ENCODE data around the gene RSPH10B2.

DNA sequence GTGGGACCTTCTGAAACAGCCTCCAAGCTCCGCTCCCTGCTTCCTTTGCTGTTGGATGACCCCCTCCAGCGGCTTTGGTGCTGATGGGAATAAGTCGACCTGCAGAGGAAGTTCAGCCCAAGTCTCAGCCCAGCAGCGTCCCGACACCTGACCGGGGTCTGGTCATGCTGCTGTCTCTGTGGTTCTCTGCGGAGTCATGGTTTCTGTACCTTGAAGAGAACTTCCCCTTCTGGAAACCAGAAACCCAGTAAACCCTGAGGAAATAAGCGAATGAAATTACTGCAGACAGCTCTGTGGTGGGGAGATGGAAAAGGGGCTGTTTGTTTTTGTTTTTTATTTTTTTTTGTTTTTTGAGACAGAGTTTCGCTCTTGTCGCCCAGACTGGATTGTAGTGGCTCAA, 28.9 kb upstream of the RSPH10B2 start:
- TF ChIP-seq, protein P1, sequence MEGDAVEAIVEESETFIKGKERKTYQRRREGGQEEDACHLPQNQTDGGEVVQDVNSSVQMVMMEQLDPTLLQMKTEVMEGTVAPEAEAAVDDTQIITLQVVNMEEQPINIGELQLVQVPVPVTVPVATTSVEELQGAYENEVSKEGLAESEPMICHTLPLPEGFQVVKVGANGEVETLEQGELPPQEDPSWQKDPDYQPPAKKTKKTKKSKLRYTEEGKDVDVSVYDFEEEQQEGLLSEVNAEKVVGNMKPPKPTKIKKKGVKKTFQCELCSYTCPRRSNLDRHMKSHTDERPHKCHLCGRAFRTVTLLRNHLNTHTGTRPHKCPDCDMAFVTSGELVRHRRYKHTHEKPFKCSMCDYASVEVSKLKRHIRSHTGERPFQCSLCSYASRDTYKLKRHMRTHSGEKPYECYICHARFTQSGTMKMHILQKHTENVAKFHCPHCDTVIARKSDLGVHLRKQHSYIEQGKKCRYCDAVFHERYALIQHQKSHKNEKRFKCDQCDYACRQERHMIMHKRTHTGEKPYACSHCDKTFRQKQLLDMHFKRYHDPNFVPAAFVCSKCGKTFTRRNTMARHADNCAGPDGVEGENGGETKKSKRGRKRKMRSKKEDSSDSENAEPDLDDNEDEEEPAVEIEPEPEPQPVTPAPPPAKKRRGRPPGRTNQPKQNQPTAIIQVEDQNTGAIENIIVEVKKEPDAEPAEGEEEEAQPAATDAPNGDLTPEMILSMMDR (conservative IDR thresholded peaks at IDR 0.05; ENCODE audit: low read depth in 2 of 2), result no peak
- TF ChIP-seq CREB1 (CRISPR knock-in tag; IDR thresholded peaks at IDR 0.05; ENCODE audit: low read depth) (no peak), EZH2 (IDR thresholded peaks at IDR 0.05; ENCODE audit: low read depth, unreplicated experiment) (no peak), NANOG (IDR thresholded peaks at IDR 0.05; ENCODE audit: borderline replicate concordance) (no peak), POLR2AphosphoS5 (IDR thresholded peaks at IDR 0.05; ENCODE audit: low read depth) (no peak), EZH2phosphoT487 (IDR thresholded peaks at IDR 0.05; ENCODE audit: unreplicated experiment) (no peak), JUNB (IDR thresholded peaks at IDR 0.05; ENCODE audit: unreplicated experiment) (no peak), ZNF331 (CRISPR knock-in tag; IDR thresholded peaks at IDR 0.05; ENCODE audit: low read depth) (no peak), ZNF114 (CRISPR knock-in tag; IDR thresholded peaks at IDR 0.05) (no peak), STAT1 (IDR thresholded peaks at IDR 0.05; ENCODE audit: unreplicated experiment) (no peak)
- TF ChIP-seq, protein P2, sequence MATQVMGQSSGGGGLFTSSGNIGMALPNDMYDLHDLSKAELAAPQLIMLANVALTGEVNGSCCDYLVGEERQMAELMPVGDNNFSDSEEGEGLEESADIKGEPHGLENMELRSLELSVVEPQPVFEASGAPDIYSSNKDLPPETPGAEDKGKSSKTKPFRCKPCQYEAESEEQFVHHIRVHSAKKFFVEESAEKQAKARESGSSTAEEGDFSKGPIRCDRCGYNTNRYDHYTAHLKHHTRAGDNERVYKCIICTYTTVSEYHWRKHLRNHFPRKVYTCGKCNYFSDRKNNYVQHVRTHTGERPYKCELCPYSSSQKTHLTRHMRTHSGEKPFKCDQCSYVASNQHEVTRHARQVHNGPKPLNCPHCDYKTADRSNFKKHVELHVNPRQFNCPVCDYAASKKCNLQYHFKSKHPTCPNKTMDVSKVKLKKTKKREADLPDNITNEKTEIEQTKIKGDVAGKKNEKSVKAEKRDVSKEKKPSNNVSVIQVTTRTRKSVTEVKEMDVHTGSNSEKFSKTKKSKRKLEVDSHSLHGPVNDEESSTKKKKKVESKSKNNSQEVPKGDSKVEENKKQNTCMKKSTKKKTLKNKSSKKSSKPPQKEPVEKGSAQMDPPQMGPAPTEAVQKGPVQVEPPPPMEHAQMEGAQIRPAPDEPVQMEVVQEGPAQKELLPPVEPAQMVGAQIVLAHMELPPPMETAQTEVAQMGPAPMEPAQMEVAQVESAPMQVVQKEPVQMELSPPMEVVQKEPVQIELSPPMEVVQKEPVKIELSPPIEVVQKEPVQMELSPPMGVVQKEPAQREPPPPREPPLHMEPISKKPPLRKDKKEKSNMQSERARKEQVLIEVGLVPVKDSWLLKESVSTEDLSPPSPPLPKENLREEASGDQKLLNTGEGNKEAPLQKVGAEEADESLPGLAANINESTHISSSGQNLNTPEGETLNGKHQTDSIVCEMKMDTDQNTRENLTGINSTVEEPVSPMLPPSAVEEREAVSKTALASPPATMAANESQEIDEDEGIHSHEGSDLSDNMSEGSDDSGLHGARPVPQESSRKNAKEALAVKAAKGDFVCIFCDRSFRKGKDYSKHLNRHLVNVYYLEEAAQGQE (IDR thresholded peaks at IDR 0.05; ENCODE audit: unreplicated experiment), result no peak
- TF ChIP-seq, protein P3, sequence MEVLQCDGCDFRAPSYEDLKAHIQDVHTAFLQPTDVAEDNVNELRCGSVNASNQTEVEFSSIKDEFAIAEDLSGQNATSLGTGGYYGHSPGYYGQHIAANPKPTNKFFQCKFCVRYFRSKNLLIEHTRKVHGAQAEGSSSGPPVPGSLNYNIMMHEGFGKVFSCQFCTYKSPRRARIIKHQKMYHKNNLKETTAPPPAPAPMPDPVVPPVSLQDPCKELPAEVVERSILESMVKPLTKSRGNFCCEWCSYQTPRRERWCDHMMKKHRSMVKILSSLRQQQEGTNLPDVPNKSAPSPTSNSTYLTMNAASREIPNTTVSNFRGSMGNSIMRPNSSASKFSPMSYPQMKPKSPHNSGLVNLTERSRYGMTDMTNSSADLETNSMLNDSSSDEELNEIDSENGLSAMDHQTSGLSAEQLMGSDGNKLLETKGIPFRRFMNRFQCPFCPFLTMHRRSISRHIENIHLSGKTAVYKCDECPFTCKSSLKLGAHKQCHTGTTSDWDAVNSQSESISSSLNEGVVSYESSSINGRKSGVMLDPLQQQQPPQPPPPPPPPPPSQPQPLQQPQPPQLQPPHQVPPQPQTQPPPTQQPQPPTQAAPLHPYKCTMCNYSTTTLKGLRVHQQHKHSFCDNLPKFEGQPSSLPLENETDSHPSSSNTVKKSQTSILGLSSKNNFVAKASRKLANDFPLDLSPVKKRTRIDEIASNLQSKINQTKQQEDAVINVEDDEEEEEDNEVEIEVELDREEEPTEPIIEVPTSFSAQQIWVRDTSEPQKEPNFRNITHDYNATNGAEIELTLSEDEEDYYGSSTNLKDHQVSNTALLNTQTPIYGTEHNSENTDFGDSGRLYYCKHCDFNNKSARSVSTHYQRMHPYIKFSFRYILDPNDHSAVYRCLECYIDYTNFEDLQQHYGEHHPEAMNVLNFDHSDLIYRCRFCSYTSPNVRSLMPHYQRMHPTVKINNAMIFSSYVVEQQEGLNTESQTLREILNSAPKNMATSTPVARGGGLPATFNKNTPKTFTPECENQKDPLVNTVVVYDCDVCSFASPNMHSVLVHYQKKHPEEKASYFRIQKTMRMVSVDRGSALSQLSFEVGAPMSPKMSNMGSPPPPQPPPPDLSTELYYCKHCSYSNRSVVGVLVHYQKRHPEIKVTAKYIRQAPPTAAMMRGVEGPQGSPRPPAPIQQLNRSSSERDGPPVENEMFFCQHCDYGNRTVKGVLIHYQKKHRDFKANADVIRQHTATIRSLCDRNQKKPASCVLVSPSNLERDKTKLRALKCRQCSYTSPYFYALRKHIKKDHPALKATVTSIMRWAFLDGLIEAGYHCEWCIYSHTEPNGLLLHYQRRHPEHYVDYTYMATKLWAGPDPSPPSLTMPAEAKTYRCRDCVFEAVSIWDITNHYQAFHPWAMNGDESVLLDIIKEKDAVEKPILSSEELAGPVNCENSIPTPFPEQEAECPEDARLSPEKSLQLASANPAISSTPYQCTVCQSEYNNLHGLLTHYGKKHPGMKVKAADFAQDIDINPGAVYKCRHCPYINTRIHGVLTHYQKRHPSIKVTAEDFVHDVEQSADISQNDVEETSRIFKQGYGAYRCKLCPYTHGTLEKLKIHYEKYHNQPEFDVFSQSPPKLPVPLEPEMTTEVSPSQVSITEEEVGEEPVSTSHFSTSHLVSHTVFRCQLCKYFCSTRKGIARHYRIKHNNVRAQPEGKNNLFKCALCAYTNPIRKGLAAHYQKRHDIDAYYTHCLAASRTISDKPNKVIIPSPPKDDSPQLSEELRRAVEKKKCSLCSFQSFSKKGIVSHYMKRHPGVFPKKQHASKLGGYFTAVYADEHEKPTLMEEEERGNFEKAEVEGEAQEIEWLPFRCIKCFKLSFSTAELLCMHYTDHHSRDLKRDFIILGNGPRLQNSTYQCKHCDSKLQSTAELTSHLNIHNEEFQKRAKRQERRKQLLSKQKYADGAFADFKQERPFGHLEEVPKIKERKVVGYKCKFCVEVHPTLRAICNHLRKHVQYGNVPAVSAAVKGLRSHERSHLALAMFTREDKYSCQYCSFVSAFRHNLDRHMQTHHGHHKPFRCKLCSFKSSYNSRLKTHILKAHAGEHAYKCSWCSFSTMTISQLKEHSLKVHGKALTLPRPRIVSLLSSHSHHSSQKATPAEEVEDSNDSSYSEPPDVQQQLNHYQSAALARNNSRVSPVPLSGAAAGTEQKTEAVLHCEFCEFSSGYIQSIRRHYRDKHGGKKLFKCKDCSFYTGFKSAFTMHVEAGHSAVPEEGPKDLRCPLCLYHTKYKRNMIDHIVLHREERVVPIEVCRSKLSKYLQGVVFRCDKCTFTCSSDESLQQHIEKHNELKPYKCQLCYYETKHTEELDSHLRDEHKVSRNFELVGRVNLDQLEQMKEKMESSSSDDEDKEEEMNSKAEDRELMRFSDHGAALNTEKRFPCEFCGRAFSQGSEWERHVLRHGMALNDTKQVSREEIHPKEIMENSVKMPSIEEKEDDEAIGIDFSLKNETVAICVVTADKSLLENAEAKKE (CRISPR knock-in tag; IDR thresholded peaks at IDR 0.05), result no peak
- TF ChIP-seq, protein P4, sequence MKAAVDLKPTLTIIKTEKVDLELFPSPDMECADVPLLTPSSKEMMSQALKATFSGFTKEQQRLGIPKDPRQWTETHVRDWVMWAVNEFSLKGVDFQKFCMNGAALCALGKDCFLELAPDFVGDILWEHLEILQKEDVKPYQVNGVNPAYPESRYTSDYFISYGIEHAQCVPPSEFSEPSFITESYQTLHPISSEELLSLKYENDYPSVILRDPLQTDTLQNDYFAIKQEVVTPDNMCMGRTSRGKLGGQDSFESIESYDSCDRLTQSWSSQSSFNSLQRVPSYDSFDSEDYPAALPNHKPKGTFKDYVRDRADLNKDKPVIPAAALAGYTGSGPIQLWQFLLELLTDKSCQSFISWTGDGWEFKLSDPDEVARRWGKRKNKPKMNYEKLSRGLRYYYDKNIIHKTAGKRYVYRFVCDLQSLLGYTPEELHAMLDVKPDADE (IDR thresholded peaks at IDR 0.05), result no peak

Measured in GM23338 (cell line).